Retinal pigment epithelial cell (primary cell): ENCODE data around the gene VAV2.

Experiments
- DNase-seq: peaks from one replicate; pipeline ENCODE4 v3.0.0-alpha.2; 2010; ENCODE audit warnings: low read depth
- H3K4me3 ChIP-seq: 2 replicates; pipeline ENCODE4 v1.5.1; 2011; ENCODE audit warnings: mild to moderate bottlenecking, low read length, control low read depth, moderate library complexity
- TF ChIP-seq, protein P1 (sequence below): conservative IDR thresholded peaks from 2 replicates; pipeline ENCODE4 v1.5.1; 2011; ENCODE audit warnings: low read depth, low read length, control low read depth, inconsistent platforms

The VAV2 gene

DNA sequence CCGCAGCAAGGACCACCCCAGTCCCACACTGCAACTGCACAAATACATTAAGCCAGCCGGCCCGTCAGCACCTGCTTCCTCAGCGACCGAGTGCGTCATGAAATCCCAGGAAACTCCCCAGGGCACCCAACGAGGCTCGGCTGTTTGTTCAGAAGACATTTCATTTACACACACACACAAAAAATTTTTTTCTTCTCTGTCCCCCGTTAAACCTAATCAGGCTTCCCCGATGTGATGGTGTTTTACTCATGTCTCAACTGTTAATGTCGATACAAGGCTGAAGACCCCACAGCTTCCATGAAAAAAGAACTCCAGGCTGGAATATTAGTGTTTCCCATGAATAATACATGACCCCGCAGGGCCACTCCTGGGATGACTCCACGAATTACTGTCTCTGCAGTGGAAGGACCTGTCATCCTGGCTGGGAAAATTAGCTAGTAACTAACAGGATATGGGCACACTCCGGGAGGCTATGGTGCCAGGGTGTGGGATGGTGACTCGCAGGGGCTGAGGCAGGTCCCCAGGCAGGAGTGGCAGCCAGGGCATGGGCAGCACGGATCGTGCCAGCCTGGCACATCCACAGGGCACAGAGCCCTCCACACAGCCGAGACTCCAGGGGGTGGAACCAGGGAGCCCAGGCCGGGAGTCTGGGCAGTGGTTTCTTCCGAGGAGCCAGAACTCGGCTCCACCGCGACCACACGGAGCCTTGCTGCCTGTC lies 102.4 kb downstream of the VAV2 start:
- no peak for DNase-seq
- H3K4me3 ChIP-seq, result no peak overlapping the region
- TF ChIP-seq, protein P1, sequence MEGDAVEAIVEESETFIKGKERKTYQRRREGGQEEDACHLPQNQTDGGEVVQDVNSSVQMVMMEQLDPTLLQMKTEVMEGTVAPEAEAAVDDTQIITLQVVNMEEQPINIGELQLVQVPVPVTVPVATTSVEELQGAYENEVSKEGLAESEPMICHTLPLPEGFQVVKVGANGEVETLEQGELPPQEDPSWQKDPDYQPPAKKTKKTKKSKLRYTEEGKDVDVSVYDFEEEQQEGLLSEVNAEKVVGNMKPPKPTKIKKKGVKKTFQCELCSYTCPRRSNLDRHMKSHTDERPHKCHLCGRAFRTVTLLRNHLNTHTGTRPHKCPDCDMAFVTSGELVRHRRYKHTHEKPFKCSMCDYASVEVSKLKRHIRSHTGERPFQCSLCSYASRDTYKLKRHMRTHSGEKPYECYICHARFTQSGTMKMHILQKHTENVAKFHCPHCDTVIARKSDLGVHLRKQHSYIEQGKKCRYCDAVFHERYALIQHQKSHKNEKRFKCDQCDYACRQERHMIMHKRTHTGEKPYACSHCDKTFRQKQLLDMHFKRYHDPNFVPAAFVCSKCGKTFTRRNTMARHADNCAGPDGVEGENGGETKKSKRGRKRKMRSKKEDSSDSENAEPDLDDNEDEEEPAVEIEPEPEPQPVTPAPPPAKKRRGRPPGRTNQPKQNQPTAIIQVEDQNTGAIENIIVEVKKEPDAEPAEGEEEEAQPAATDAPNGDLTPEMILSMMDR, result no peak

DNA sequence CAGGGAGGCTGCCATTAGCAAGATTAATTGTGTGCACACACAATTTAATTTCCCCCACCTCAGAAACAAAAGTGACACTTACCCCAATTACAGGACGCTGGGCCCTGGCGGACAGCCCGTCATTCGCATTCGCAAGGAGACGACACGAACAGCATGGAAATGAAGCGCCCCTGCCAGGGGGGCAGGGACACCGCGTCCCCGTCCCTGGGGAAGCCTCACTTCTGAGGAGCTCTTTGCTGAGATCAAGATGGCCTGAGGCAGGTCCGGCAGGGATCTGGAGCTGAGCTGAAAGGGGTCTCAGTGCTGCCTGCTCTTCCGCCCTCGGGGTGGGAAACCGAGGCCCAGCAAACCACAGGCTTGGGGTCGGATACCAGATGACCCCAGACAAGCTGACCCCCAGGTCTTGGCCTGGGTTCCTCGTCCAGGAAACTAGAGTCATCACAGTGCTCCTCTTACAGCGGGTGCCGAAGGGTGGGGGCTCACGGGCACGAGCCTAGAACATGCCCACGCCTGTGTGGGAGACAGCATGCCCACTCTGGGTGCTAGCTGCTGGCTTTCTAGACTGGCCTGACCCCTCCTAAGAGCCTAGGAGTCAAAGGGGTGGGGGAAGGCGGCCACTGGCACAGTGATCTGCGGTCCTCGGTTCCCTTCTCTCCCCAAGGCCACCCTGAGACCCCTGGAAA lies 103.2 kb downstream of the VAV2 start:
- TF ChIP-seq, protein P1, result no peak
- no peak overlapping the region for H3K4me3 ChIP-seq
- no peak for DNase-seq

DNA sequence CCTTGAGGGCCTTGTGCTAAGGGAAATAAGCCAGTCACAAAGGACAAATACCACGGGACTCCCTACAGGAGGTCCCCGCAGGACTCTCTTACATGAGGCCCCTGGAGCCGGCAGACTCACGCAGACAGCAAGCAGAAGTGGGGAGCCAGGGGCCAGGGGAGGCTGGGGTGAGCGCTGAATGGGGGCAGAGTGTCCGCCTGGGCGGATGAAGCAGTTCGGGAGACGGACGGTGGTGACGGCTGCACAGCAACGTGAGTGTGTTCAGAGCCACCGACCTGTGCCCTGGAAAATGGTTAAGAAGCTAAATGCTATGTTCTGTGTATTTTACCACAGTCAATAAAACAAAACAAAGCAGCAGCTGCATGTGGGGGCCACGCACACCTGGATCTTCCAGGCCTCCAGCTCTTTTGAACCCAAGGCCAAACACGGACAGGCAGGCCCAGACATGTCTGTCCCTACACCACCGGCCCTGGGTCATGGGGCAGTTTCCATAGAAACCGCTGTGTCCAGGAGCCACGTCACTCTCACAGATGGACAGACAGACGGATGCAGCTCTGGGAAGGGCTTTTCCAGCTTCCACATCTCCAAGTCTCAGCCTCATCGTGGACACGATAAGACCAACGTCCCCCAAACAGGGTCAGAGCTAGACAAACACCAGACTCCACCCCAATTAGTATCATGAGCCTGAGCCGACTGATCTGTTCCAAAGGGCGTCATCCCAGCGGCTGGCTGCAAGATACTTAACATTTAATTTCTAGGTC lies 103.9 kb downstream of the VAV2 start:
- H3K4me3 ChIP-seq, result no peak overlapping the region
- TF ChIP-seq, protein P1, result no peak
- DNase-seq, result no peak

DNA sequence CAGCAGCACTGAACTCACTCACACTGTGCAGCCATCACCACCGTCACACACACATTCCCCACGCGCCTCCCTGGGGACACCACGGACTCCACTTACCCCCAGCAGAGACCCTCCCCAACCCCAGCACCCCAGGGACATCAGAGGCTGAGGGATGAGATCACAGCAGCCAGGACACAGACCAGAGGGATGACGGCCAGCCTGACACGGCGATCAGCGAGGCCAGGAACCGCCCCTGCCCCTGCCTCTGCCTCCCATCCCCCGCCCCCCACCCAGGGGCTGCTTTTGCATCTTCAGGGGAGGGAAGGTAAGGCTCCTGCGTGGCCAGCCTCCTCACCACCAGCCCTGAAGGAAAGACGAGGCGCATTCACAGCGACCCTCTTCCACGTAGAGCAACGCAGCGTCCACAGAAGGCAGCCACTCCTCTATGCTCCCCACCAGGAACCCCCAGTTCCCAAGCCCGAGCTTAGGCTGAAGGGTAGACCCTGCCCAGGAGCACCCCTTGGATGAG lies 104.5 kb downstream of the VAV2 start:
- TF ChIP-seq, protein P1, result no peak
- H3K4me3 ChIP-seq, result no peak overlapping the region
- no peak for DNase-seq

DNA sequence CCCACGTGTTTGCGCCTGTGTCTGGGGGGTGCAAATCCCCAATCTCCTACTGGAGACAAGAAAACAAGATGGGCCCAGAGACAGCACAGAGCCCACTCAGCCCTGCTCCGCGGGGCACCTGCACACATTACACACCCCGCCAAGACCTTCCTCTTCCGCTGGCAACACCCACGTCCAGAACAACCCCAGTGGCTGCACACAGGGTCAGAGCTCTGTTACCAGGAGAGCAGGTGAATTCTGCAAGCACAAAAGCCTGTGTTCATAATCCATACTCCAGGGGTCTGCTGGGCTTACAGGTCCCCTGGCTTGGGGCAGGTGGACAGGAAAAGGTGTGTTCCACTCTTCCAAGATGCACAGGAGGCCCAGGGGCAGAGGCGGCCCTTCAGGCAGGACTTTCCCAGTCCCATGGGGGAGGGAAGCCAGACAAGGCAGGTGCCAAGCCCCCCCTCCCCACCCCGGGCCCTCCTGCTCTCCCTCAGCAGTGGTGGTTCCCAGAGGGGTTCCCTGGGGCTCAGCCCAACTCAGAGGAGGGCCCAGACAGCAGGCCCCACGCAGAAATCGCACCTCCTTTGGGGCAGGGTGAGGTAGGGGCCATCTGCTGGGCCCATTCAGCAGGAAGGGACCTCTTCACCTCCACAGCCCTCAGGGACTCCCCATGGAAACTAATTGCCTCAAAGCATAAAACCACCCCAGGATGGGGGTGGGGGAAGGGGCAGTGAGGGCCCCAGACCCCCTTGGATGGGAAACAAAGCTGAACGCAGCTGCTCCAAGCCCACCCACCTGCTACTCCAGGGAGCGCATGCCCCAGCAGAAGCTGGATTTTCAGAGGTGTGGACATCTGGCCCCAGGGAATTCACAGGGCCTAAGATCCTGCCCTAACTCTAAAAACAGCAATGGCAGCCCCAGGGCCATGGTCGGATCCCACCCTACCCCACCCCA lies 105.3 kb downstream of the VAV2 start:
- TF ChIP-seq, protein P1, result no peak
- no peak for DNase-seq
- H3K4me3 ChIP-seq, result no peak overlapping the region
